GM12878 (cell line): ENCODE measurements around the gene PPIE. TPM values are rescaled to one million over a fixed set of nuclear protein-coding genes. Genes with fewer than 3 reads are reported as not detected.

Source experiments
- BACH1 ChIP-seq: fragments of 450-650 bp; IDR thresholded peaks from 2 replicates; pipeline ENCODE4 v1.6.1; 2017; ENCODE audit warnings: mild to moderate bottlenecking, borderline replicate concordance
- CHD2 ChIP-seq: IDR thresholded peaks from 2 replicates; pipeline ENCODE4 v1.6.1; 2011; ENCODE audit warnings: low read depth, low read length, improper control_type of control experiment, borderline replicate concordance
- CREB1 ChIP-seq: IDR thresholded peaks from 2 replicates; pipeline ENCODE4 v1.6.1; 2012; ENCODE audit warnings: low read depth, mild to moderate bottlenecking, inconsistent platforms
- CTCF ChIP-seq, 3 experiments: IDR thresholded peaks in 2 of 3; conservative IDR thresholded peaks in 1 of 3; 2 replicates each; pipeline ENCODE4 v1.5.1; 2011; ENCODE audit warnings: low read depth in 3 of 3, low read length in 3 of 3, mild to moderate bottlenecking in 3 of 3, control low read depth in 2 of 3, moderate library complexity in 2 of 3, inconsistent platforms in 1 of 3, mixed read lengths in 1 of 3; ENCODE audit not compliant: control insufficient read depth in 2 of 3, insufficient read depth in 1 of 3; ENCODE audit errors: extremely low read depth in 1 of 3
- DPF2 ChIP-seq: fragments of 450-650 bp; IDR thresholded peaks from 2 replicates; pipeline ENCODE4 v1.6.1; 2017; ENCODE audit warnings: mild to moderate bottlenecking
- EED ChIP-seq: sonication (generic); IDR thresholded peaks from 2 replicates; pipeline ENCODE4 v1.6.1; 2016; ENCODE audit warnings: antibody characterized with exemption, low read depth
- ELK1 ChIP-seq: IDR thresholded peaks from 2 replicates; pipeline ENCODE4 v1.6.1; 2012; ENCODE audit warnings: low read depth, low read length, improper control_type of control experiment
- FOXK2 ChIP-seq: fragments of 450-650 bp; IDR thresholded peaks from 2 replicates; pipeline ENCODE4 v1.6.1; 2017; ENCODE audit warnings: mild to moderate bottlenecking, moderate library complexity
- MAX ChIP-seq: IDR thresholded peaks from 2 replicates; pipeline ENCODE4 v1.6.1; 2012; ENCODE audit warnings: low read depth, low read length, improper control_type of control experiment
- MTA2 ChIP-seq: fragments of 450-650 bp; IDR thresholded peaks from 2 replicates; pipeline ENCODE4 v1.6.1; 2016; ENCODE audit warnings: low read depth, mild to moderate bottlenecking, moderate library complexity
- SPI1 ChIP-seq: IDR thresholded peaks from 2 replicates; pipeline ENCODE4 v1.6.1; 2011; ENCODE audit warnings: low read depth, mild to moderate bottlenecking, low read length, moderate library complexity, borderline replicate concordance; ENCODE audit not compliant: insufficient read depth
- TBL1XR1 ChIP-seq: IDR thresholded peaks from 2 replicates; pipeline ENCODE4 v1.6.1; 2012; ENCODE audit warnings: low read depth, low read length, improper control_type of control experiment
- ZNF384 ChIP-seq: IDR thresholded peaks from 2 replicates; pipeline ENCODE4 v1.6.1; 2012; ENCODE audit warnings: low read depth, mild to moderate bottlenecking, low read length, improper control_type of control experiment, borderline replicate concordance
- ZNF687 ChIP-seq: fragments of 450-650 bp; IDR thresholded peaks from 2 replicates; pipeline ENCODE4 v1.6.1; 2017; ENCODE audit warnings: mild to moderate bottlenecking, moderate library complexity
- polyA plus RNA-seq, 11 experiments: library from polyadenylated mRNA; depleted of rRNA in 4 of 11; unstranded in 6 of 11; stranded (reverse) in 5 of 11; fragments of >200 nt; fragmentation: Nextera tagmentation in 4 of 11; fragmentation: Illumina TruSeq in 1 of 11; extraction: Ambion mirVana in 4 of 11; extraction: Trizol in 1 of 11; gene quantifications; 1 replicate in 1 of 11; 2 replicates in 10 of 11; pipeline versions ENCODE4 v1.2.1 to v1.2.3, GENCODE V29; 2011 to 2016; ENCODE audit warnings: inconsistent platforms in 2 of 11, missing spikeins in 2 of 11, low read depth in 1 of 11
- total RNA-seq, 4 experiments: library from RNA; depleted of rRNA in 3 of 4; stranded (reverse); fragments of >200 nt in 3 of 4; fragmentation: Illumina TruSeq in 1 of 4; extraction: Trizol in 1 of 4; gene quantifications; 2 replicates each; pipeline versions ENCODE4 v1.2.1 to v1.2.3, GENCODE V29; 2013 to 2021
- TF ChIP-seq, protein P1 (sequence below): fragments of 450-650 bp; IDR thresholded peaks from 2 replicates; pipeline ENCODE4 v1.6.1; 2017; ENCODE audit warnings: mild to moderate bottlenecking, low read depth, inconsistent platforms; ENCODE audit not compliant: poor library complexity, severe bottlenecking
- TF ChIP-seq, protein P2 (sequence below): IDR thresholded peaks from 2 replicates; pipeline ENCODE4 v1.6.1; 2011; ENCODE audit warnings: low read depth, low read length, improper control_type of control experiment, borderline replicate concordance

The PPIE gene
- total and polyA plus RNA-seq, 10 of the 15 experiments (the other 5 are each of a cell fraction or from before 2014, with no cell fraction given), result 36.6 to 163 (median 70.1) TPM

DNA sequence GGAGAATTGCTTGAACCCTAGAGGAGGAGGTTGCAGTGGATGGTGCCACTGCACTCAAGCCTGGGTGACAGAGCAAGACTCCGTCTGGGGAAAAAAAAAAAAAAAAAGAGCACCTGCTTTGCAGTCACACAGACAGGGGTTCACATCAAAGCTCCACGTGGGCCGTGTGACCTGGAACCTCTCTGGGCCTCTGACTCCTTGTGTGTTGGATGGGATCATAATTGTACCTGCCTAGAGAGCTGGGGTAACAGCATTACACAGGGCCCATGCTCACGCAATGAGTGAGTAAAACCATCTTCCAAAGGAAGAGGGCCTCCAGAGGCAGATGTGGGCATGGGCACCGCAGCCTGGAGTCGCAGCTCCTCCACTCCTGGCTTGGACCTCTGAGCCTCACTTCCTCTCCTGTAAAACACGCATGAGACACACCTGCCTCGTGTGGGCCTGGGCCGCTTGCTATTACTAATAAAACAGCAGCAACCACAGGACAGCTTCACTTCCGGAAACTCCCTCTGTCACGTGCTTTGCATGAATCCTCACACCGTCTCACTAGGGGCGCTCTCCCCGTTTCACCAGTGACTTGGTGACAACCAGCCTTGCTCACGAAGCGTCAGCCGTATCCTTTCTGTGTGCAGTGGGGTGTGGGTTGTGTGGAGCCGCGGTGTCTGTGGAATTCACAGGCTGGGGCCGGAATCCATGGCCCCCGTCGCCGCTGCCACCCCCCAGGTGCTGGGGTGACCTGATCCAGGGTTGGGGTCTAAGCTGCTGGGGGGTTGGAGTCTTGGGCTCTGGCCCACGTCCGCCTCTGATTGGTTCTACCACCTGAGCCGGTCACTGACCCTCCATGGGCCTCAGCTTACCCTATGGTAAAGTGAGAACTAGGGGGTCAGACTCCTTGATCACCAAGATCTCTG, 60.4 kb downstream of the PPIE start (continued):
- peak; percentile 97 for TF ChIP-seq ZNF687
- TF ChIP-seq CTCF (IDR thresholded peaks at IDR 0.05 in 2 of 3, conservative IDR thresholded peaks at IDR 0.05 in 1 of 3; ENCODE audit: control insufficient read depth in 2 of 3, extremely low read depth in 1 of 3, insufficient read depth in 1 of 3, low read depth in 3 of 3, low read length in 3 of 3), result peak in 2 of 3 experiments; percentile 43 to 49; a peak in 3 of 6 replicates
- TF ChIP-seq EED, result peak; percentile 37; the same call in 1 of the 2 replicates
- TF ChIP-seq, protein P1, sequence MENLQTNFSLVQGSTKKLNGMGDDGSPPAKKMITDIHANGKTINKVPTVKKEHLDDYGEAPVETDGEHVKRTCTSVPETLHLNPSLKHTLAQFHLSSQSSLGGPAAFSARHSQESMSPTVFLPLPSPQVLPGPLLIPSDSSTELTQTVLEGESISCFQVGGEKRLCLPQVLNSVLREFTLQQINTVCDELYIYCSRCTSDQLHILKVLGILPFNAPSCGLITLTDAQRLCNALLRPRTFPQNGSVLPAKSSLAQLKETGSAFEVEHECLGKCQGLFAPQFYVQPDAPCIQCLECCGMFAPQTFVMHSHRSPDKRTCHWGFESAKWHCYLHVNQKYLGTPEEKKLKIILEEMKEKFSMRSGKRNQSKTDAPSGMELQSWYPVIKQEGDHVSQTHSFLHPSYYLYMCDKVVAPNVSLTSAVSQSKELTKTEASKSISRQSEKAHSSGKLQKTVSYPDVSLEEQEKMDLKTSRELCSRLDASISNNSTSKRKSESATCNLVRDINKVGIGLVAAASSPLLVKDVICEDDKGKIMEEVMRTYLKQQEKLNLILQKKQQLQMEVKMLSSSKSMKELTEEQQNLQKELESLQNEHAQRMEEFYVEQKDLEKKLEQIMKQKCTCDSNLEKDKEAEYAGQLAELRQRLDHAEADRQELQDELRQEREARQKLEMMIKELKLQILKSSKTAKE, result peak; percentile 24
- peak; percentile 83 for TF ChIP-seq MAX
- 0 out of 2 replicates have a peak, but pooled peaks have one; percentile 6 for TF ChIP-seq ZNF384
- 0 out of 2 replicates have a peak, but pooled peaks have one; percentile 8 for TF ChIP-seq CHD2
- peak; percentile 54; the same call in 1 of the 2 replicates for TF ChIP-seq ELK1
- TF ChIP-seq CREB1, result 0 out of 2 replicates have a peak, but pooled peaks have one; percentile 48
- 0 out of 2 replicates have a peak, but pooled peaks have one; percentile 17 for TF ChIP-seq TBL1XR1
- peak; percentile 84 for TF ChIP-seq FOXK2
- 0 out of 2 replicates have a peak, but pooled peaks have one; percentile 31 for TF ChIP-seq DPF2
- TF ChIP-seq MTA2, result 0 out of 2 replicates have a peak, but pooled peaks have one; percentile 7
- TF ChIP-seq SPI1, result peak; percentile 89
- 0 out of 2 replicates have a peak, but pooled peaks have one; percentile 16 for TF ChIP-seq BACH1
- TF ChIP-seq, protein P2, sequence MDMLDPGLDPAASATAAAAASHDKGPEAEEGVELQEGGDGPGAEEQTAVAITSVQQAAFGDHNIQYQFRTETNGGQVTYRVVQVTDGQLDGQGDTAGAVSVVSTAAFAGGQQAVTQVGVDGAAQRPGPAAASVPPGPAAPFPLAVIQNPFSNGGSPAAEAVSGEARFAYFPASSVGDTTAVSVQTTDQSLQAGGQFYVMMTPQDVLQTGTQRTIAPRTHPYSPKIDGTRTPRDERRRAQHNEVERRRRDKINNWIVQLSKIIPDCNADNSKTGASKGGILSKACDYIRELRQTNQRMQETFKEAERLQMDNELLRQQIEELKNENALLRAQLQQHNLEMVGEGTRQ, result peak; percentile 56; the same call in 1 of the 2 replicates
